Stimulated activated CD4-positive, alpha-beta T cell treated with anti-CD3 and anti-CD28 coated beads, Interleukin-12 subunit alpha, Interleukin-12 subunit beta, amount 100 ng/mL, for 24 hours (primary cell): Measurements from ENCODE around the gene PGA4.
"Not testable (repeated sequence)": the region's sequence is repeated elsewhere in the genome, so short reads cannot be mapped to it uniquely, and the experiment has no call there.

Experiments
- DNase-seq, 2 experiments: peaks; one replicate each; pipeline ENCODE4 v3.0.0-alpha.2; 2020; ENCODE audit warnings: low read depth in 2 of 2

The PGA4 gene

GRCh38 chr11:61204502-61205059 is 17.6 kb upstream of the PGA4 start:
- not testable (repeated sequence) for DNase-seq

GRCh38 chr11:61207636-61208310 is 14.4 kb upstream of the PGA4 start:
- DNase-seq: not testable (repeated sequence)

- DNase-seq: not testable (repeated sequence)
Observed at GRCh38 chr11:61210629-61211028, 11.5 kb upstream of the PGA4 start.

- not testable (repeated sequence) for DNase-seq
Observed at GRCh38 chr11:61211327-61211952, 10.7 kb upstream of the PGA4 start.

- not testable (repeated sequence) for DNase-seq
Observed at GRCh38 chr11:61212202-61212601, 9.9 kb upstream of the PGA4 start.

GRCh38 chr11:61213711-61214324 is 8.3 kb upstream of the PGA4 start:
- not testable (repeated sequence) for DNase-seq

DNA sequence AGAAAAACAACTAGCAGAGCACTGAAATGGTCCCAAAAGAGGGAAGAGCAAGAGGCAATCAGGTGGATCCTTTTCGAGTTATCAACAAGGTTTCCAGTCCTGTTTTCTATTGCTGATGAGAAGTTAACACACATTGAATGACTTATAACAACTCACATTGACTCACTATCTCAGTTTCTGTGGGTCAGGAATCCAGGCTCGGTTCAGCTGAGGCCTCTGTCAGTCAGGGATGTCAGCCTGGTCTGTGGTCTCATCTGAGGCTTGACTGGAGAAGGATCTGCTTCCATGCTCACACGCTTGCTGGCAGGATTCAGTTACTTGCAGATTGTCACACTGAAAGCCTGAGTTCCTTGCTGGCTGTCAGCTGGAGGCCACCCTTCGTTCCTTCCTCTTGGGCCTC is 3.8 kb upstream of the PGA4 start:
- DNase-seq: not testable (repeated sequence)

DNA sequence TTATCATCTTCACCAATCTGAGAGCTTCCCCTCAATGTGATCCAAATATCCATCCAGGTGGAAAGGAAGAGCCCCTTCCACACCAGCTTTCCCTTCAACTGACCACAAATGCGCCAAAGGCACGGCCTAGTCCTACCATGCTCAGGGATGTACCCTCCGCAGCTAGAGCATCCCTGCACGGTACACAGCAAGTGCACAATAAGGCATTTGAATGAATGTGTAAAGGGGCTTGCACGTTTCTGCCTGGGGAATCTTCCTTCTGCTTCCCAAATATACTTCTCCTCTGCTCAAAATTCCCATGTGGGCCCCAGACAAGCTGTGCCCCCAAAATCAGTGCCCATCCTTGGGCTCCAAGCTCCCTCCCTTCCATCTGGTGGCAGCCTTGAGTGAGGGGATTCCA is 3.1 kb upstream of the PGA4 start:
- not testable (repeated sequence) for DNase-seq

DNA sequence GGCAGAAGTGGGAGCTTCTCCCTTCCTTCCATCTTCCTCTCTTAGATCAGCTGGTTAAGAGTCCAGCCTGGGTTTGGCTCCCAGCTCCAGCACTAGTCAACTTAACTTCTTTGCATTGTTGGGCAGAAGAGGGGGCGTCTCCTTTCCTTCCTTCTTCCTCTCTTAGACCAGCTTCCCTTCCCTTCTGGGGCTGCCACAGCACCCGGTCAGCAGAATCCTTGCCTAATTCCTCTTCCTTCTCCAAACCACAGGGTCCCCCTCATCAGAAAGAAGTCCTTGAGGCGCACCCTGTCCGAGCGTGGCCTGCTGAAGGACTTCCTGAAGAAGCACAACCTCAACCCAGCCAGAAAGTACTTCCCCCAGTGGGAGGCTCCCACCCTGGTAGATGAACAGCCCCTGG is 545 bp downstream of the PGA4 start:
- DNase-seq: not testable (repeated sequence)

DNA sequence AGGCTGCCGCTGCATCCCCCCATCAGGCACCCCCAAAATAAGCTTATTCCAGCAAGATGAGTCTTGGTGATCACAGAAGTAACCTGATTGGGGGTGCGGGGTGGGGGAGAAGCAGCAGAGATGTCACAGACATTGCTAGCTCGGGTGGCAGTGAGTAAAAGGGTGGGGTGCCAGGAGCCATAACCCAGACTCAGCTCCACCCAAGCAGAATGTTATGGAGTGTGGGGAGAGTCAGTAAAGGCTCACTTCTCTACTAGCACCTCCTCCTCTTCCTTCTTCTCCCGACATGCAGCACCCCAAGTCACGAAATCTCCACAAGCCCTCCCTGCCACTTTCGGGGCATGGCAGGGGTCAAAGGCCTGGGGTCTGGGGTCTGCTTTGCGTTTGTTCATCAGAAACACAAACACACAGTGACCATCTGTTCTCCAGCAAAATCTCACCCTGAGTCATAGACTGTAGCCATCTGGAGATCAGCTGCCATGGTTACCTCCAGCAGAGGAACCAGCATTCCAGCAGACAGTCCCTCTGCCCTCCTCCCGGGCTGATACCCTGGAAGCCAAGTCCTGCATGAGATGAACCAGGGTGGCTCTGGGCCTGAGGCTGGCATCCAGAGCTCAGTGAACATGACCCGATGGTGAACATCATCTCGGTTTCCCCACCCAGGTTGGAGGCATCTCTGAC is 4.5 kb downstream of the PGA4 start:
- not testable (repeated sequence) for DNase-seq

DNA sequence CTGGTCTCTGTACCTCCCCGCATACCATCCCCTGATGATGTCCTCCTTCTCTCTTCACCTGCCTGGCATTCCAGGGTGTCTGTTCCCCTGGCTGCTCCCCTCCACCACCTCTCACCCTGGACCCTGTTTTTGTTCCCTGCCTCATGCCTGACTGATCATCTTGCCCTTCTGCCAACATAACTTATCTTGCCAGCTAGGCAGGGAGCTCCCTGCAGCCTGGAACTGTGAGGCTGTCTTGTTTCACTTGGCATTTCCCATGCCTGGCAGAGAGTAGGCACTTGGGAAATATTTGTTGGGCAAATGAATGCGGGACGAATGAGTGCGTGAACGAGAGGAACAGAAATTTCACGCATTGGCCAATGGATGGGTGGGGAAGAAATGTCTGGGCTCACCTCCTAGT is 7.3 kb downstream of the PGA4 start:
- DNase-seq: not testable (repeated sequence)

DNA sequence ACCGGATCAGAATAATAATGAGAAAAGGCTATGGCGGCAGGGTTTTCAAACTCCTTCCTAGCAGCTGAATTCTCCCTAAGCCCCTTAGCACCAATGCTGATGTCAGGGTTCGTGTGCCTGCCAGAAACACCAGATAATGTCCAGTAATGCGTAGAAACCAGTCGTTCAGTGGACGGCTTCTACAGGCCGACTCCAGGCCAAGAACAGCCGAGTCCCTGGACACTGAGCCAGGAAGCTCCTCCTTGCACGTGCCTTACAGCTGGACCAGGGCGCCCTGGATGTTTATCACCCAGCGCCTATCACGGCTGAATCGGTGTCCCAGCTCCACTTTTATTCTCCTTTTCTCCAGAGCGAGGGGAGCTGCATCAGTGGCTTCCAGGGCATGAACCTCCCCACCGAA is 8.9 kb downstream of the PGA4 start:
- not testable (repeated sequence) for DNase-seq

- DNase-seq: not testable (repeated sequence)
Observed at GRCh38 chr11:61231585-61231984, 9.4 kb downstream of the PGA4 start.

GRCh38 chr11:61232548-61233145 is 10.5 kb downstream of the PGA4 start:
- DNase-seq: not testable (repeated sequence)

- DNase-seq: not testable (repeated sequence)
Observed at GRCh38 chr11:61237130-61237529, 15.0 kb downstream of the PGA4 start.

DNA sequence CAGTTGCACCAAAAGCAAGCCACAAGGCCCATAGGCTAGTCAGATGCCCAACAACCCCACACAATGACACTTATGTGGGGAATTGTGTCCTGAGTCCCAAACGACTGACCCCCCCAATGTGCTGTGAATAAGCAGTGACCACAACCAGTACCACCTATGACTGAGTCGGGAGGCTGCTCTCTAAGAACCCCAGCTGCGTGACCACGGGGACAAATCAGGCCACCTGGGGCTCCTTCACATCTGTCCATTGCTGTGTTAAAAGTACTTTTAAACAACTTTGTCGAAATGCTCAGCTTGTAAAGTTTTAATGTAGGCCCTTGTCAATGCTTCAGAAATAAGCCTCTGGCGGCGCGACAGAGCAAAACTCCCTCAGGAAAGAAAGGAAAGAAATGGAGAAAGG is 18.1 kb downstream of the PGA4 start:
- not testable (repeated sequence) for DNase-seq

- DNase-seq: not testable (repeated sequence)
Observed at GRCh38 chr11:61240875-61241274, 18.7 kb downstream of the PGA4 start, which contains the start of gene PGA5. TSS of gene PGA5 (plus strand) at chr11:61241175. CDS start at chr11:61241227, 52 bp downstream.

DNA sequence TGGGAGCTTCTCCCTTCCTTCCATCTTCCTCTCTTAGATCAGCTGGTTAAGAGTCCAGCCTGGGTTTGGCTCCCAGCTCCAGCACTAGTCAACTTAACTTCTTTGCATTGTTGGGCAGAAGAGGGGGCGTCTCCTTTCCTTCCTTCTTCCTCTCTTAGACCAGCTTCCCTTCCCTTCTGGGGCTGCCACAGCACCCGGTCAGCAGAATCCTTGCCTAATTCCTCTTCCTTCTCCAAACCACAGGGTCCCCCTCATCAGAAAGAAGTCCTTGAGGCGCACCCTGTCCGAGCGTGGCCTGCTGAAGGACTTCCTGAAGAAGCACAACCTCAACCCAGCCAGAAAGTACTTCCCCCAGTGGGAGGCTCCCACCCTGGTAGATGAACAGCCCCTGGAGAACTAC is 19.4 kb downstream of the PGA4 start:
- not testable (repeated sequence) for DNase-seq

DNA sequence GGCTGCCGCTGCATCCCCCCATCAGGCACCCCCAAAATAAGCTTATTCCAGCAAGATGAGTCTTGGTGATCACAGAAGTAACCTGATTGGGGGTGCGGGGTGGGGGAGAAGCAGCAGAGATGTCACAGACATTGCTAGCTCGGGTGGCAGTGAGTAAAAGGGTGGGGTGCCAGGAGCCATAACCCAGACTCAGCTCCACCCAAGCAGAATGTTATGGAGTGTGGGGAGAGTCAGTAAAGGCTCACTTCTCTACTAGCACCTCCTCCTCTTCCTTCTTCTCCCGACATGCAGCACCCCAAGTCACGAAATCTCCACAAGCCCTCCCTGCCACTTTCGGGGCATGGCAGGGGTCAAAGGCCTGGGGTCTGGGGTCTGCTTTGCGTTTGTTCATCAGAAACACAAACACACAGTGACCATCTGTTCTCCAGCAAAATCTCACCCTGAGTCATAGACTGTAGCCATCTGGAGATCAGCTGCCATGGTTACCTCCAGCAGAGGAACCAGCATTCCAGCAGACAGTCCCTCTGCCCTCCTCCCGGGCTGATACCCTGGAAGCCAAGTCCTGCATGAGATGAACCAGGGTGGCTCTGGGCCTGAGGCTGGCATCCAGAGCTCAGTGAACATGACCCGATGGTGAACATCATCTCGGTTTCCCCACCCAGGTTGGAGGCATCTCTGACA is 23.3 kb downstream of the PGA4 start:
- DNase-seq: not testable (repeated sequence)

DNA sequence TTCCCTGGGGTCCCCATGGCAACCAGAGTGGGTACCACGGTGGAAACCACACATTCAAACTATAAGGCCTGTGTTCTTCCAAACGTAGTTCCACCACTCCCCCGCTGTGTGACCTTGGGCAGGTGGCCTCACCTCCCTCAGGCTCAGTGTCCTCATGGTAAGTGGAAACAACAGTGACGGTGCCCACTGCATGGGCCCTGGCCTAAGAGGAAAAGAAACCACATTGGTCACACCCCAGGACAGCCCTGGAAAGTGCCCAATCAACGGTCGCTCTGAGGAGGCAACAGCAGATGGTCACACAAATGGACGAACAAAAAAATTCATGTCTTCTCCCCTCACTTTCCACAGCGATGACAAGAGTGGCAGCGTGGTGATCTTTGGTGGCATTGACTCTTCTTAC is 25.9 kb downstream of the PGA4 start:
- DNase-seq: not testable (repeated sequence)

DNA sequence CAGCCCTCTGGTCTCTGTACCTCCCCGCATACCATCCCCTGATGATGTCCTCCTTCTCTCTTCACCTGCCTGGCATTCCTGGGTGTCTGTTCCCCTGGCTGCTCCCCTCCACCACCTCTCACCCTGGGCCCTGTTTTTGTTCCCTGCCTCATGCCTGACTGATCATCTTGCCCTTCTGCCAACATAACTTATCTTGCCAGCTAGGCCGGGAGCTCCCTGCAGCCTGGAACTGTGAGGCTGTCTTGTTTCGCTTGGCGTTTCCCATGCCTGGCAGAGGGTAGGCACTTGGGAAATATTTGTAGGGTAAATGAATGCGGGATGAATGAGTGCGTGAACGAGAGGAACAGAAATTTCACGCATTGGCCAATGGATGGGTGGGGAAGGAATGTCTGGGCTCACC is 27.1 kb downstream of the PGA4 start:
- not testable (repeated sequence) for DNase-seq
